Upper lobe of left lung (tissue), 4 donors: Measurements from ENCODE around the gene IL10RA.

Source experiments
- CTCF ChIP-seq, 6 experiments: fragments of 450-650 bp in 4 of 6; fragments of 200-600 bp in 2 of 6; sonication (generic) in 2 of 6; IDR thresholded peaks; one replicate each; pipeline ENCODE4 v1.5.1; 2016 to 2019; ENCODE audit warnings: antibody characterized with exemption in 6 of 6
- POLR2A ChIP-seq, 4 donors: fragments of 450-650 bp; IDR thresholded peaks; one replicate each; pipeline ENCODE4 v1.5.1; 2016 to 2017; ENCODE audit warnings: antibody characterized with exemption in 4 of 4, mild to moderate bottlenecking in 2 of 4

DNA sequence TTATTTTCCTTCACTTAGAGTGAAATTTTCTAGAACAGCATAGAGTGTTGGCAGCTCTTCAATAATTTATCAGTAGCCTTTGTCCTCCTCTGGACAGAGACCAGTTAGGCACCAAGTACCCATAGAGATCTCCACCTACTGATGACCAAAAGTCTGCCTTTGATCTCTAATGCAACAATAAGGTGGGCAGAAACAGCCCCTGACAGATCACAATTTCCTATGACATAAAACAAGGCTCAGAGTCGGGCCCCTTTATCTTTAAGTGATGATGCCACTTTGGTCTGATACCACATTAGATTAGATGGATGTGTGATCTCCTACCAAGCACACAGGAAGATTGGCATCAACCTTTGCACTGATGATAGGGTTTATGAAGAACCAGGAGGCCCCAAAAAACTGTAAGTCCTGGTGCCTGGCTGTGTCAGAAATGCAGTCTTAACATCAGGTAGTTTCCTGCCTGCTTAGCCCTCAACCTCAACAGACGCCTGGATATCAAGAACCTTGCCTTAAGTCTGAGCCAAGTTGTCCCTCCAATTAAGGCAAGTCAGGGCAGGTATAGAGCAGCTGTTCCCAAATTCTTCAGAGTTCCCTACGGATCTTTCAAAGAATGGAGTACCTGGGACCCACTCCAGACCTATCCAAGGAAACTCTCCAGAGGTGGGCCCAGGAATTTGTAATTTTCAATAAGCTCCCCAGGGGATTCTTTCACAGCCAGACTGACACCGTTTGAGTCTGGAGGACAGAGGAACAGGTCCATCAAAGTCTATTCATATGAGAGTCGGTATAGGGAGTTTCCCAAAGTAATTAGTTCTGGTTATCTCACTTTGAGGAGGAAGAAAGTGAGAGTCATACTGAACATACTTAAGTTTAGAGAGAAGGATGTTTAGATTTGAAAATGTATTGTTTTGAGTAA is 60.1 kb downstream of the IL10RA start:
- TF ChIP-seq CTCF (IDR thresholded peaks at IDR 0.05) (no peak), POLR2A (IDR thresholded peaks at IDR 0.05) (no peak)
